HEK293T (cell line): Measurements from ENCODE around the gene FHOD3.

Source experiments
- CTCF ChIA-PET: fragments of 350-600 bp; formaldehyde crosslinking; extraction: SDS; loops from one replicate; lab custom pipeline; 2021; ENCODE audit warnings: antibody characterized with exemption, inconsistent platforms; lab: Yijun Ruan, JAX
- POLR2A ChIA-PET: fragments of 350-600 bp; formaldehyde crosslinking; extraction: SDS; loops from one replicate; lab custom pipeline; 2020; ENCODE audit warnings: antibody characterized with exemption, inconsistent platforms; lab: Yijun Ruan, JAX
- DNase-seq: peaks from one replicate; pipeline ENCODE4 v3.0.0; 2012; ENCODE audit warnings: mixed read lengths; ENCODE audit errors: extremely low spot score
- ARNT ChIP-seq: fragments of 450-650 bp; IDR thresholded peaks from 2 replicates; pipeline ENCODE4 v1.6.1; 2017; ENCODE audit warnings: mild to moderate bottlenecking
- BHLHE40 ChIP-seq: fragments of 450-650 bp; IDR thresholded peaks from 2 replicates; pipeline ENCODE4 v1.6.1; 2016; ENCODE audit warnings: mild to moderate bottlenecking, moderate library complexity, borderline replicate concordance
- CTBP1 ChIP-seq: fragments of 450-650 bp; IDR thresholded peaks from 2 replicates; pipeline ENCODE4 v1.6.1; 2016; ENCODE audit warnings: borderline replicate concordance
- ELF4 ChIP-seq: fragments of 450-650 bp; IDR thresholded peaks from 2 replicates; pipeline ENCODE4 v1.6.1; 2017; ENCODE audit warnings: antibody characterized with exemption
- FOXA1 ChIP-seq: fragments of 450-650 bp; IDR thresholded peaks from 2 replicates; pipeline ENCODE4 v1.6.1; 2016; ENCODE audit warnings: mild to moderate bottlenecking
- FOXK2 ChIP-seq: fragments of 450-650 bp; IDR thresholded peaks from 2 replicates; pipeline ENCODE4 v1.6.1; 2016; ENCODE audit warnings: mild to moderate bottlenecking
- FOXM1 ChIP-seq: fragments of 450-650 bp; IDR thresholded peaks from 2 replicates; pipeline ENCODE4 v1.6.1; 2017; ENCODE audit warnings: mild to moderate bottlenecking, borderline replicate concordance
- HDGF ChIP-seq: fragments of 450-650 bp; IDR thresholded peaks from 2 replicates; pipeline ENCODE4 v1.6.1; 2017; ENCODE audit warnings: antibody characterized with exemption, borderline replicate concordance
- L3MBTL2 ChIP-seq: fragments of 450-650 bp; conservative IDR thresholded peaks from 2 replicates; pipeline ENCODE4 v1.6.1; 2016; ENCODE audit warnings: mild to moderate bottlenecking
- LEF1 ChIP-seq: fragments of 450-650 bp; IDR thresholded peaks from 2 replicates; pipeline ENCODE4 v1.6.1; 2017; ENCODE audit warnings: mild to moderate bottlenecking, borderline replicate concordance
- NFRKB ChIP-seq: fragments of 450-650 bp; IDR thresholded peaks from 2 replicates; pipeline ENCODE4 v1.6.1; 2016; ENCODE audit warnings: mild to moderate bottlenecking, moderate library complexity
- SP1 ChIP-seq: fragments of 450-650 bp; IDR thresholded peaks from 2 replicates; pipeline ENCODE4 v1.6.1; 2017
- SUZ12 ChIP-seq: fragments of 450-650 bp; IDR thresholded peaks from 2 replicates; pipeline ENCODE4 v1.6.1; 2016; ENCODE audit warnings: mild to moderate bottlenecking
- TARDBP ChIP-seq: fragments of 450-650 bp; IDR thresholded peaks from 2 replicates; pipeline ENCODE4 v1.6.1; 2016
- ZNF384 ChIP-seq: fragments of 450-650 bp; IDR thresholded peaks from 2 replicates; pipeline ENCODE4 v1.6.1; 2016
- TF ChIP-seq, protein P1 (sequence below): fragments of 450-650 bp; IDR thresholded peaks from 2 replicates; pipeline ENCODE4 v1.6.1; 2016

FHOD3 gene

DNA sequence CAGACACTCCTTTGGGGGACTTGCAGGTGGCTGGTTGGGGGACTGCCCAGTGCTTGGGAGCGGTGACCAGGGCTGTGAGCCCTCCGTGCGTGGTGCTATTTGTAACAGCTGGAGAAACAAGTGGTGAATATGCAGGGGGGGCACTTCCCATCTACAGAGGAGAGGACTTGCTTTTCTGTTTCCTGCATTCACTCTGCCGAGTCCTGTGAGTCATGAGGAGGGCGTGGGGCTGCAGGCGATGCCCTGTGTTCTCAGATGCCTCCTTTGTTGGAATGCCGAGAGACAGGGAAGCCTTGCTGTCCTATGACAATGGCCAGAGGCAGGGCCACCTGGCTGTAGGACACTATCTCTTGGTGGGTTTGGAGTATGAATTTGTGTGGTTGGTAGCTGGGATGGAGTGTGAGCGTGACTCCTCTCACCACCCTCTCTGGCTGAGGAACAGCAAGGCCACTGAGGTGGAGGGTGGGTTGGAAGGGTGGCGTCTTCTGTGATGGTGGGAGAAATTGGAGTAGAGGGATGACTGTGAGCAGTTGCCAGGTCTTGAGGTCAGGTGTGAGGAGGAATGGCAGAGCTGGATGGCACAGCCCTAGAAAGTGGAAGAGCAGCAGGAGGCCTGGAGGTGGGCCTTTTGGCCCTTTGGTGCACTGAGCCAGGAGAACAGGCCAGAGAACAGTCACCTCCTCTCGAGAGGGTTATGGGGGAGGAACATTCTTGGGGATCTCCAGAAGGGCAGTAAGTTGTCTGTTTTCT lies 24.3 kb downstream of the FHOD3 start:
- CTCF ChIA-PET = no interaction called here
- no peak for TF ChIP-seq TARDBP
- no peak for TF ChIP-seq SP1
- no peak for TF ChIP-seq ZNF384
- TF ChIP-seq, protein P1, sequence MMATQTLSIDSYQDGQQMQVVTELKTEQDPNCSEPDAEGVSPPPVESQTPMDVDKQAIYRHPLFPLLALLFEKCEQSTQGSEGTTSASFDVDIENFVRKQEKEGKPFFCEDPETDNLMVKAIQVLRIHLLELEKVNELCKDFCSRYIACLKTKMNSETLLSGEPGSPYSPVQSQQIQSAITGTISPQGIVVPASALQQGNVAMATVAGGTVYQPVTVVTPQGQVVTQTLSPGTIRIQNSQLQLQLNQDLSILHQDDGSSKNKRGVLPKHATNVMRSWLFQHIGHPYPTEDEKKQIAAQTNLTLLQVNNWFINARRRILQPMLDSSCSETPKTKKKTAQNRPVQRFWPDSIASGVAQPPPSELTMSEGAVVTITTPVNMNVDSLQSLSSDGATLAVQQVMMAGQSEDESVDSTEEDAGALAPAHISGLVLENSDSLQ = no peak
- TF ChIP-seq ELF4 = no peak
- DNase-seq = no peak
- POLR2A ChIA-PET = no interaction called here

DNA sequence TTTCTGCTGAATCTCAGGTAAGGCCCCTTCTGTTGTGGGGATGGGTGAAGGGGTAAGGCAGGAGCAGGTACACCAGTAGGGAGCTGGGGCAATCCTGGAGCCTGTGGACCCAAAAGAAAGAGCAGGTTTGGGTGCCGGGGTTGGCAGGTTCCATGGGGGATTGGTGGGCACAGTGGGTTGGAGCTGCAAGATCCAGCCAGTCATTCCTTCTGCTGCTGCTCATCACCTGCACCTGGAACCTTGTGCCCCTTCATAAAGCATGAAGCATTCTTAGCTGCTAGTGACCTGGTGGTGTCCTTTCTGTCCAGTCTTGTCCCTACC lies 24.9 kb downstream of the FHOD3 start:
- ChIA-PET POLR2A (no interaction called here), CTCF (no interaction called here)
- DNase-seq = no peak
- no peak for TF ChIP-seq FOXK2
- no peak for TF ChIP-seq NFRKB
- no peak for TF ChIP-seq BHLHE40
- TF ChIP-seq FOXA1 = no peak
- no peak for TF ChIP-seq LEF1
- TF ChIP-seq SUZ12 = no peak
- TF ChIP-seq ZNF384 = no peak
- no peak for TF ChIP-seq SP1
- no peak for TF ChIP-seq FOXM1
- TF ChIP-seq ARNT = no peak
- no peak for TF ChIP-seq ELF4
- TF ChIP-seq CTBP1 = no peak
- no peak for TF ChIP-seq L3MBTL2
- TF ChIP-seq, protein P1 = no peak
- no peak for TF ChIP-seq HDGF
- no peak for TF ChIP-seq TARDBP

DNA sequence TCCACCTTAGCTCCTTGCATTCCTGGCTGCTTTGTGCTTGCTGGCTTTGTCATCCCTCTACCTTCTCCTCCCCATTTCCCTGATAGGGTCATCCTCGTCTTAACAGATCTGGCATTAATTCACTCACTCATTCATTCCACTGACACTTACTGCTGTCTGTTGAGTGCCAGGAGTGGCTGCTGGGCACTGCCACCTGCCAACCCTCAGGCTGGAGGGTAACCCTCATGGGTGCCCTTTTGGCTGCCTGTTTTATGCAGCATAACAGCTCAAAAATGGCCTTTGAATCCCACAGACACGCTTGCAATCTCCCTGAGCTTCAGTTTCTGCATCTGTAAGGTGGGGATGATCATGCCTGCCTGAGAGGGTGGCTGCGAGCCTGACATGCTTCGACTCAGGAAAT lies 25.2 kb downstream of the FHOD3 start:
- DNase-seq = no peak
- ChIA-PET CTCF (no interaction called here), POLR2A (no interaction called here)
- TF ChIP-seq FOXA1 (no peak), FOXM1 (no peak), BHLHE40 (no peak), CTBP1 (no peak), ZNF384 (no peak), SP1 (no peak), NFRKB (no peak), ELF4 (no peak), L3MBTL2 (no peak), SUZ12 (no peak), ARNT (no peak), FOXK2 (no peak), HDGF (no peak), LEF1 (no peak), TARDBP (no peak)
- TF ChIP-seq, protein P1 = no peak

DNA sequence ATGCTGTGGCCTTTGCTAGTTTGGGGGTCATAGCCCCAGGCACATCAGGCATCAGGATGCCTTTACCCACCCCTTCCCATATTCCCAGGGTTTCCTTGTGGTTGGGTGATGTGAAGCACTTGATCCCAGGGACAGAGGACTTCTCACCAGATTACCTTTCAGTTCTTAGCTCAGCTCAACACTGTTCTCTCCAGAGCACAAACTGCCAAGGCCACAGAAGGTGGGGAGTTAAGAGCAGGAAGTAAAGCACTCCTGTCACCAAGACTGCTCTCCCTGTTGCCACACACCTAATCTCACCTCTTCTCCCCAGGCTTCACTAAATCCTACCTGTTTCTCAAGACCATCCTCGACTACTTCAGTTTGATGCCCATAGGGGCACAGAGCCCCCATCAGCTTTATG lies 25.9 kb downstream of the FHOD3 start:
- ChIA-PET CTCF (no interaction called here), POLR2A (no interaction called here)
- TF ChIP-seq ELF4 (no peak), FOXM1 (no peak), FOXK2 (no peak), LEF1 (no peak), ZNF384 (no peak), BHLHE40 (no peak), TARDBP (no peak), L3MBTL2 (no peak), ARNT (no peak), SP1 (no peak), HDGF (no peak), NFRKB (no peak), CTBP1 (no peak)
- TF ChIP-seq, protein P1 = no peak
- no peak for DNase-seq

DNA sequence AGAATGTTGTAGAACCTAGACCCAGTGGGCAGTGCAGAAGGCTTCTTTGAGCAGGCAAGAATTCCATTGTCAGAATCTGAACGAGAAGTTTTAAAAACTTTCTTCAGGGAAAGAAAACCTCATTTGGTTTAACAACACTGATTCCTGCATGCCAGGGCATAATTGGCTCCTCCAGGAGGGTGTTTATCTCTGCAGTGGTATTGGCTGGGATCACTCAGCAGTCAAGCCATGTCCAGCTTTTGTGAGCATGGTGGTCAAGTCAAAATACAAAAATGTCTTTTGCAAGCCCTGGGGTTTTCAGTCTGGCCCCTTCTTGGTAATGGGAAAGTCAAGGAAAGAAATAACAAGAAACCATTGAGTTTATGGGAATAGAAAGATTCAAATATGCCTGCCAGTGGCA lies 28.3 kb downstream of the FHOD3 start:
- no peak for DNase-seq
- CTCF ChIA-PET = no interaction called here
- POLR2A ChIA-PET = no interaction called here
- TF ChIP-seq, protein P1 = no peak
- TF ChIP-seq TARDBP (no peak), ARNT (no peak), BHLHE40 (no peak), LEF1 (no peak), FOXA1 (no peak), SUZ12 (no peak), NFRKB (no peak), HDGF (no peak), ELF4 (no peak), FOXM1 (no peak), CTBP1 (no peak), L3MBTL2 (no peak)
